Naive B cell (primary cell): ENCODE data around the gene PIK3R1. TPM values are rescaled to one million over a fixed set of nuclear protein-coding genes. Genes with fewer than 3 reads are reported as not detected.
A peak's percentile ranks its signal among the peaks of the same experiment; 100 is the strongest.

Experiments
- ATAC-seq, 2 donors: fragments of 150-1000 bp; cut with Tn5 transposase; 2 replicates each; pipeline ENCODE4 v1.10.0; 2021; ENCODE audit warnings: low read depth in 2 of 2, mild to moderate bottlenecking in 2 of 2, moderate library complexity in 2 of 2
- DNase-seq: peaks from one replicate; pipeline ENCODE4 v3.0.0; 2022
- H3K27ac Mint-ChIP-seq, 6 donors: one replicate each; pipeline ENCODE4 v1.8.0; 2020 to 2022; ENCODE audit warnings: mild to moderate bottlenecking in 6 of 6, mixed read lengths in 6 of 6, moderate library complexity in 5 of 6, inconsistent platforms in 2 of 6
- H3K27me3 Mint-ChIP-seq, 3 donors: one replicate each; pipeline ENCODE4 v1.8.0; 2021 to 2022; ENCODE audit warnings: mixed read lengths in 3 of 3, mild to moderate bottlenecking in 1 of 3
- H3K36me3 Mint-ChIP-seq, 2 donors: one replicate each; pipeline ENCODE4 v1.8.0; 2020 to 2022; ENCODE audit warnings: mixed read lengths in 2 of 2, inconsistent platforms in 1 of 2, mild to moderate bottlenecking in 1 of 2
- H3K4me1 Mint-ChIP-seq, 3 donors: one replicate each; pipeline ENCODE4 v1.8.0; 2020 to 2022; ENCODE audit warnings: mixed read lengths in 3 of 3, inconsistent platforms in 1 of 3, mild to moderate bottlenecking in 1 of 3, moderate library complexity in 1 of 3
- H3K4me3 Mint-ChIP-seq, 8 donors: one replicate each; pipeline ENCODE4 v1.8.0; 2020 to 2022; ENCODE audit warnings: mild to moderate bottlenecking in 8 of 8, mixed read lengths in 8 of 8, moderate library complexity in 8 of 8, inconsistent platforms in 2 of 8
- H3K9me3 Mint-ChIP-seq, 7 donors: one replicate each; pipeline ENCODE4 v1.8.0; 2020 to 2022; ENCODE audit warnings: mixed read lengths in 7 of 7, mild to moderate bottlenecking in 5 of 7, inconsistent platforms in 2 of 7, moderate library complexity in 1 of 7
- polyA plus RNA-seq, 6 donors: library from polyadenylated mRNA; unstranded; fragments of 300-500 nt; fragmentation: Illumina TruSeq; gene quantifications; one replicate each; pipeline ENCODE4 v1.2.3, GENCODE V29; 2021; ENCODE audit warnings: low read depth in 6 of 6

The PIK3R1 gene
- polyA plus RNA-seq, 6 donors from 2014 or later: 31.2 to 49.2 (median 39.3) TPM

GRCh38 chr5:68329554-68330255, 114.1 kb downstream of the PIK3R1 start:
- H3K27ac Mint-ChIP-seq: no peak overlapping the region
- DNase-seq (no peak), ATAC-seq (no peak)

GRCh38 chr5:68330574-68330973, 115.0 kb downstream of the PIK3R1 start:
- no peaks in the 10 kb centered on the region for H3K36me3 Mint-ChIP-seq
- no peak for ATAC-seq
- H3K27ac Mint-ChIP-seq: peak overlapping the region in 1 of 6 donors; percentile 16
- DNase-seq: no peak
- H3K9me3 Mint-ChIP-seq: no peaks in the 10 kb centered on the region
- peaks cover 5 to 11% (median 8%) of the 10 kb centered on the region in 3 donors for H3K27me3 Mint-ChIP-seq
- no peak overlapping the region for H3K4me3 Mint-ChIP-seq
- H3K4me1 Mint-ChIP-seq: peaks cover 13 to 21% (median 15%) of the 10 kb centered on the region in 3 donors

More at GRCh38 chr5:68329554-68330255, 114.1 kb downstream of the PIK3R1 start:
- Mint-ChIP-seq H3K4me3 (no peak overlapping the region), H3K9me3 (peaks cover 0 to 7% (median 4%) of the 10 kb centered on the region in 7 donors), H3K36me3 (peaks cover 0 to 7% of the 10 kb centered on the region in 2 donors), H3K4me1 (peaks cover 20 to 25% (median 20%) of the 10 kb centered on the region in 3 donors), H3K27me3 (peaks cover 5 to 11% (median 8%) of the 10 kb centered on the region in 3 donors)

DNA sequence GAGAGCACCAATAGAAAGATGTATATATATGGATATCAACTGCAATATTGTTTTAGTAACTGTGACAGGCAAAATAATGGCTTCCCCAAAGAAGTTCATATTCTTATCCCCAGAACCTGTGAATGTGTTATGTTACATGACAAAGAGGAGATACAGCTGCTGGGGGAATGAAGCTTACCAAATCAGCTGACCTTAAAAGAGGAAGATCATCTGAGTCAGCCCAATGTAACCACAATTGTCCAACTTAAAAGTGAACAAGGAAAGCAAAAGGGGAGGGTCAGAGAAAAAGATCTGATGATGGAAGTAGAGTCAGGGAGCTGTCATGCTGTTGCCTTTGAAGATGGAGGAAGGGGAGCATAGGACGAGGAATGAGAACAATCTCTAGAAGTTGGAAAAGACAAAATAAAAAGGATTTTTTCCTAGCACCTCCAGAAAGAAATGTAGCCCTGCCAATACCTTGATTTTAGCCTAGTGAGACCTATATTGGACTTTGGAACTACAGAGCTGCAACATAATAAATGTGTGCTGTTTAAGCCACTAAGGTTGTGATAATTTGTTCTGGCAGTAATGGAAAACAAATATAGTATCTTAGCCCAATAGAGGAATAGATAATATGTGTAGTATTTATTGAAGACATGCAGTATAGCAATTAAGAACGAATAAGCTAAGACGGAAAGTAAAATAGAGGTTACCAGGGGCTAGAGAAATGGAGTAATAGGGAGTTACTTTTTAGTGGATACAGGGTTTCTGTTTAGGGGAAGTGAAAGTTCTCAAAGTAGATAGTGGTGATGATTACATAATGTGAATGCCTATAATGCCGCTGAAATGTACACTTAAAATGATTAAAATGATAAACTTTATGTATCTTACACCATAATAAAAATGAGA, 115.9 kb downstream of the PIK3R1 start:
- Mint-ChIP-seq H3K27ac (peak overlapping the region in 3 of 6 donors; percentile 16 to 73 (median 32)), H3K9me3 (no peaks in the 10 kb centered on the region), H3K4me1 (peaks cover 13 to 21% (median 15%) of the 10 kb centered on the region in 3 donors), H3K27me3 (peaks cover 5 to 11% (median 8%) of the 10 kb centered on the region in 3 donors), H3K4me3 (peak overlapping the region in 3 of 8 donors; percentile 2 to 69 (median 11)), H3K36me3 (no peaks in the 10 kb centered on the region)
- ATAC-seq: peak; percentile 71 to 77
- no peak for DNase-seq

GRCh38 chr5:68332080-68332451, 116.5 kb downstream of the PIK3R1 start:
- peaks cover 13 to 21% (median 15%) of the 10 kb centered on the region in 3 donors for H3K4me1 Mint-ChIP-seq
- no peak overlapping the region for H3K27ac Mint-ChIP-seq
- no peaks in the 10 kb centered on the region for H3K36me3 Mint-ChIP-seq
- DNase-seq (no peak), ATAC-seq (peak in 1 of 2 donors; percentile 18)
- H3K4me3 Mint-ChIP-seq: no peak overlapping the region
- H3K9me3 Mint-ChIP-seq: no peaks in the 10 kb centered on the region
- peaks cover 5 to 11% (median 8%) of the 10 kb centered on the region in 3 donors for H3K27me3 Mint-ChIP-seq

DNA sequence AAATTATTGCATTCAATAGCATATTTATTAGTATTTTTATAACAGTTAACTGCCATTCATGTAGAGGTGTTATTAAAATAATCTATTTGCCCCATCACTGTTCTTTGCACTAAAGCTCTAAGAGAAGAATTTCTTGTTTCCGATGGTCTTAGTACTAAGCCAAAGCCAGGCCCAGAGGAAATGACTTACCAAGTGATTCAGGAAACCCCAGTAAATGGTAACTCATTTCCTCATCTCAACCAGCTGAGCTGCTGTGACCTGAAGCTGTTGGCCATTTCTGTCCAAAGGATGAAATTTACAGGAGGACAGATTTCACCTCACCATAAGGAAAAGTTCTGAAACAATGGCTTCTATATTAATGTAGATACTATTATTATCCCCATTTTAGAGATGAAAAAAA, 117.0 kb downstream of the PIK3R1 start:
- Mint-ChIP-seq H3K4me3 (no peak overlapping the region), H3K27me3 (peaks cover 7 to 9% (median 7%) of the 10 kb centered on the region in 3 donors), H3K36me3 (no peaks in the 10 kb centered on the region), H3K4me1 (peaks cover 13 to 21% (median 15%) of the 10 kb centered on the region in 3 donors), H3K9me3 (no peaks in the 10 kb centered on the region), H3K27ac (no peak overlapping the region)
- DNase-seq (no peak), ATAC-seq (no peak)

DNA sequence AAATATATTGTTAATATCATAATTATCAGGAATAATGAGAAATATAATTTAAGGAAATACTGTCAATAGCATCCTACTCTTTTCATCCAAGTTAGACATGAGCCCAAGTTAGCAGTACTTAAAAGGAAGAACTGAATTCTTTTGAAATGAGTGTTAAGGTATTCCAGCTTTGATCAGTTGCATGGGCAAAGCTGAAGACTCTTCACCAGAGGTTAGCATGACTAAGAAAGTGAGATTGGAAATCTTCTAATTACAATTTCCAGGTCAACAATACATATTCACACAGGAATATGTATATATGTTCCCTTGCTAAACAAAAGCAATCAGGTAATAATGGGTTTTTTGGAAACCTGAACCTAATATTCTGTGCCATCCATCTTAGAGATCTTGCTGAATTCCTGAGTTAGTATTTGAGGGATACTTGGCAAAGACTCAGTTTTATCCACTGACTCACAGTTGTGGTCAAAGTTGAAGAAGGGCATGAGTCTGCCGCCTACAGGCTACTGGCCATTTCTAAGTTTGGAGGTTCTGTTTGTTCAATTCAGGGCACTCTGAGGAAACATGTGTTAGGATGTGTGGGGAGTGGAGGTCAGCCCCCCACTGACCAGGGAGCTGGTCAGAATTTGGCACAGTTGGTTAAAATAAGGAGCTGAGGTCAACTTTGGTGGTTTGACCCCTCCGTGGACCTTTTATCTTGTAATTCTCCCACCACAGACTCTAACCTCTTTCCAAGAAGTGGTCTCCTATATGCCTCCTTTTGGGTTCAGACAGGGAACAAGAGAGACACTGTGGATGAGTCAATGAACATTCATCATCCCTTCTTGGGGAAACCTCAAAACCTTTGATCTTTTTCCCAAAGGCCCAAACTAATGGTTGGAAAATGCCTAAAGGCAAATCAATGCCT, 118.3 kb downstream of the PIK3R1 start:
- ATAC-seq (no peak), DNase-seq (no peak)
- H3K36me3 Mint-ChIP-seq: no peaks in the 10 kb centered on the region
- no peak overlapping the region for H3K27ac Mint-ChIP-seq
- peaks cover 13 to 21% (median 15%) of the 10 kb centered on the region in 3 donors for H3K4me1 Mint-ChIP-seq
- H3K4me3 Mint-ChIP-seq: peak overlapping the region in 1 of 8 donors; percentile 21
- H3K27me3 Mint-ChIP-seq: peaks cover 0 to 3% (median 0%) of the 10 kb centered on the region in 3 donors
- no peaks in the 10 kb centered on the region for H3K9me3 Mint-ChIP-seq

DNA sequence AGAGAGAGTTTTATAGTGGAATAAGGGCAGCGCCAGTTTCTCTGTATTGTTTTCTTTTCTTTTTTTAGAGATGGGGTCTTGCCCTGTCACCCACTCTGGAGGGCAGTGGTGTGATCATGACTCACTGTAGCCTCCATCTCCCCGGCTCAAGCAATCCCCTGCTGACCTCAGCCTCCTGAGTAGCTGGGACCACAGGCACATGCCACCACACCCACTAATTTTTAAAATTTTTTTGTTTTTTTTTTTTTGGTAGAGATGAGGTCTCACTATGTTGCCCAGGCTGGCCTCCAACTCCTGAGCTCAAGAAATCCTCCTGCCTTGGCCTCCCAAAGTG, 119.0 kb downstream of the PIK3R1 start:
- DNase-seq (no peak), ATAC-seq (no peak)
- H3K9me3 Mint-ChIP-seq: no peaks in the 10 kb centered on the region
- no peak overlapping the region for H3K4me3 Mint-ChIP-seq
- H3K4me1 Mint-ChIP-seq: peaks cover 13 to 21% (median 15%) of the 10 kb centered on the region in 3 donors
- H3K36me3 Mint-ChIP-seq: no peaks in the 10 kb centered on the region
- no peak overlapping the region for H3K27ac Mint-ChIP-seq
- peaks cover 0 to 3% (median 0%) of the 10 kb centered on the region in 3 donors for H3K27me3 Mint-ChIP-seq

- peaks cover 13 to 21% (median 15%) of the 10 kb centered on the region in 3 donors for H3K4me1 Mint-ChIP-seq
- DNase-seq (no peak), ATAC-seq (no peak)
- H3K4me3 Mint-ChIP-seq: no peak overlapping the region
- no peak overlapping the region for H3K27ac Mint-ChIP-seq
- H3K9me3 Mint-ChIP-seq: no peaks in the 10 kb centered on the region
- H3K36me3 Mint-ChIP-seq: no peaks in the 10 kb centered on the region
- peaks cover 0 to 3% (median 0%) of the 10 kb centered on the region in 3 donors for H3K27me3 Mint-ChIP-seq
Measured at GRCh38 chr5:68335075-68335474, 119.5 kb downstream of the PIK3R1 start.

DNA sequence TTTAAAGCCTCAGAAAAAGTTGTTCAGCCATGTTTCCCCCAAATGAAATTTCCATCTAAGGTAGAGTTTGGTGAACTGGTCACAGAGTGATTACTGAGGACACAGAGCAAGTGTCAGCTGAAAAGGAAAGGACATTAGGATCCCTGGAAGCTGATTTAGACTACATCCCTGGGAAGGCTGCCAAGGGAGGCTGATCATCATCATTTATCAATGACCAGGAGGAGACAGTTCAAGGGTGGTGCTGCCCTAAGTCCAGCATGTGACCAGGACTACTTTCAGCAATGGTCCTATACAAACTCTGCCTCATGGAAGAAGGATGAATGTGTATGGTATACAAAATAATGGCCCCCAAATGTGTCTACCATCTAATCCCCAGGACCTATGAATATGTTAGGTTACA, 120.6 kb downstream of the PIK3R1 start:
- Mint-ChIP-seq H3K27ac (no peak overlapping the region), H3K27me3 (peaks cover 0 to 3% (median 0%) of the 10 kb centered on the region in 3 donors), H3K4me3 (no peak overlapping the region), H3K9me3 (no peaks in the 10 kb centered on the region), H3K4me1 (peaks cover 8 to 14% (median 10%) of the 10 kb centered on the region in 3 donors), H3K36me3 (no peaks in the 10 kb centered on the region)
- ATAC-seq (no peak), DNase-seq (no peak)

- no peaks in the 10 kb centered on the region for H3K9me3 Mint-ChIP-seq
- no peaks in the 10 kb centered on the region for H3K36me3 Mint-ChIP-seq
- ATAC-seq: no peak
- H3K27me3 Mint-ChIP-seq: peaks cover 0 to 4% (median 3%) of the 10 kb centered on the region in 3 donors
- H3K27ac Mint-ChIP-seq: no peak overlapping the region
- no peak overlapping the region for H3K4me3 Mint-ChIP-seq
- DNase-seq: no peak
- H3K4me1 Mint-ChIP-seq: peaks cover 0 to 3% (median 1%) of the 10 kb centered on the region in 3 donors
Measured at GRCh38 chr5:68337235-68337634, 121.7 kb downstream of the PIK3R1 start.

- Mint-ChIP-seq H3K4me3 (no peak overlapping the region), H3K36me3 (no peaks in the 10 kb centered on the region), H3K9me3 (no peaks in the 10 kb centered on the region), H3K4me1 (no peaks in the 10 kb centered on the region), H3K27ac (no peak overlapping the region), H3K27me3 (peaks cover 0 to 4% (median 3%) of the 10 kb centered on the region in 3 donors)
- no peak for DNase-seq
- no peak for ATAC-seq
Measured at GRCh38 chr5:68339921-68340321, 124.4 kb downstream of the PIK3R1 start.

GRCh38 chr5:68341006-68341405, 125.5 kb downstream of the PIK3R1 start:
- no peaks in the 10 kb centered on the region for H3K36me3 Mint-ChIP-seq
- no peaks in the 10 kb centered on the region for H3K9me3 Mint-ChIP-seq
- no peaks in the 10 kb centered on the region for H3K4me1 Mint-ChIP-seq
- DNase-seq (no peak), ATAC-seq (no peak)
- peaks cover 0 to 4% (median 3%) of the 10 kb centered on the region in 3 donors for H3K27me3 Mint-ChIP-seq
- H3K4me3 Mint-ChIP-seq: no peak overlapping the region
- no peak overlapping the region for H3K27ac Mint-ChIP-seq

GRCh38 chr5:68342693-68343092, 127.1 kb downstream of the PIK3R1 start:
- Mint-ChIP-seq H3K36me3 (peaks cover 0 to 3% of the 10 kb centered on the region in 2 donors), H3K4me3 (no peak overlapping the region), H3K27me3 (peaks cover 0 to 4% (median 0%) of the 10 kb centered on the region in 3 donors), H3K9me3 (peaks cover 0 to 2% (median 1%) of the 10 kb centered on the region in 7 donors), H3K27ac (no peak overlapping the region), H3K4me1 (peaks cover 2 to 6% (median 6%) of the 10 kb centered on the region in 3 donors)
- DNase-seq (no peak), ATAC-seq (no peak)
